H1 (cell line): ENCODE results near the gene TMTC2. TPM values are rescaled to one million over a fixed set of nuclear protein-coding genes. Genes with fewer than 3 reads are reported as not detected.

Experiments used
- BCL11A ChIP-seq, 2 experiments: IDR thresholded peaks; one replicate each; pipeline ENCODE4 v1.6.1; 2011; ENCODE audit warnings: low read depth in 2 of 2, low read length in 2 of 2, mild to moderate bottlenecking in 2 of 2
- EGR1 ChIP-seq: IDR thresholded peaks from 2 replicates; pipeline ENCODE4 v1.6.1; 2011; ENCODE audit warnings: low read depth, low read length, borderline replicate concordance
- POLR2AphosphoS5 ChIP-seq: IDR thresholded peaks from 2 replicates; pipeline ENCODE4 v1.6.1; 2011; ENCODE audit warnings: low read depth, low read length
- RAD21 ChIP-seq, 2 experiments: IDR thresholded peaks in 1 of 2; conservative IDR thresholded peaks in 1 of 2; 2 replicates each; pipeline ENCODE4 v1.6.1; 2011; ENCODE audit warnings: low read depth in 2 of 2, low read length in 2 of 2, improper control_type of control experiment in 1 of 2, inconsistent platforms in 1 of 2, mild to moderate bottlenecking in 1 of 2, moderate library complexity in 1 of 2
- TAF1 ChIP-seq: IDR thresholded peaks from 2 replicates; pipeline ENCODE4 v1.6.1; 2011; ENCODE audit warnings: mild to moderate bottlenecking, low read depth, low read length
- polyA plus RNA-seq, 7 experiments: library from polyadenylated mRNA; depleted of rRNA in 3 of 7; stranded (reverse) in 5 of 7; unstranded in 2 of 7; fragments of >200 nt in 5 of 7; fragments of 200-250 nt in 2 of 7; gene quantifications; 1 replicate in 5 of 7; 2 replicates in 1 of 7; 4 replicates in 1 of 7; pipeline versions ENCODE4 v1.2.1 to v1.2.3, GENCODE V29; 2011 to 2013; ENCODE audit warnings: missing spikeins in 2 of 7, mixed read lengths in 2 of 7
- total RNA-seq: library from RNA; stranded (reverse); fragmentation: NEBNext Ultra II Directional; extraction: Animal tissue kit (Norgen Biotek cat#: 25700); gene quantifications from 2 replicates; pipeline ENCODE4 v1.2.1, GENCODE V29; 2021
- TF ChIP-seq, protein P1 (sequence below): fragments of 300-600 bp; sonication (generic); IDR thresholded peaks from 2 replicates; pipeline ENCODE4 v1.7.1; 2012; ENCODE audit warnings: low read length, moderate library complexity, mild to moderate bottlenecking, inconsistent platforms; ENCODE audit not compliant: insufficient replicate concordance

Gene TMTC2
- total and polyA plus RNA-seq, 2 of the 8 experiments (the other 6 are each of a cell fraction or from before 2014, with no cell fraction given), result 2.3 to 3.9 TPM

GRCh38 chr12:82756303-82756702 lies 69.6 kb downstream of the TMTC2 start (continued):
- TF ChIP-seq, protein P1, sequence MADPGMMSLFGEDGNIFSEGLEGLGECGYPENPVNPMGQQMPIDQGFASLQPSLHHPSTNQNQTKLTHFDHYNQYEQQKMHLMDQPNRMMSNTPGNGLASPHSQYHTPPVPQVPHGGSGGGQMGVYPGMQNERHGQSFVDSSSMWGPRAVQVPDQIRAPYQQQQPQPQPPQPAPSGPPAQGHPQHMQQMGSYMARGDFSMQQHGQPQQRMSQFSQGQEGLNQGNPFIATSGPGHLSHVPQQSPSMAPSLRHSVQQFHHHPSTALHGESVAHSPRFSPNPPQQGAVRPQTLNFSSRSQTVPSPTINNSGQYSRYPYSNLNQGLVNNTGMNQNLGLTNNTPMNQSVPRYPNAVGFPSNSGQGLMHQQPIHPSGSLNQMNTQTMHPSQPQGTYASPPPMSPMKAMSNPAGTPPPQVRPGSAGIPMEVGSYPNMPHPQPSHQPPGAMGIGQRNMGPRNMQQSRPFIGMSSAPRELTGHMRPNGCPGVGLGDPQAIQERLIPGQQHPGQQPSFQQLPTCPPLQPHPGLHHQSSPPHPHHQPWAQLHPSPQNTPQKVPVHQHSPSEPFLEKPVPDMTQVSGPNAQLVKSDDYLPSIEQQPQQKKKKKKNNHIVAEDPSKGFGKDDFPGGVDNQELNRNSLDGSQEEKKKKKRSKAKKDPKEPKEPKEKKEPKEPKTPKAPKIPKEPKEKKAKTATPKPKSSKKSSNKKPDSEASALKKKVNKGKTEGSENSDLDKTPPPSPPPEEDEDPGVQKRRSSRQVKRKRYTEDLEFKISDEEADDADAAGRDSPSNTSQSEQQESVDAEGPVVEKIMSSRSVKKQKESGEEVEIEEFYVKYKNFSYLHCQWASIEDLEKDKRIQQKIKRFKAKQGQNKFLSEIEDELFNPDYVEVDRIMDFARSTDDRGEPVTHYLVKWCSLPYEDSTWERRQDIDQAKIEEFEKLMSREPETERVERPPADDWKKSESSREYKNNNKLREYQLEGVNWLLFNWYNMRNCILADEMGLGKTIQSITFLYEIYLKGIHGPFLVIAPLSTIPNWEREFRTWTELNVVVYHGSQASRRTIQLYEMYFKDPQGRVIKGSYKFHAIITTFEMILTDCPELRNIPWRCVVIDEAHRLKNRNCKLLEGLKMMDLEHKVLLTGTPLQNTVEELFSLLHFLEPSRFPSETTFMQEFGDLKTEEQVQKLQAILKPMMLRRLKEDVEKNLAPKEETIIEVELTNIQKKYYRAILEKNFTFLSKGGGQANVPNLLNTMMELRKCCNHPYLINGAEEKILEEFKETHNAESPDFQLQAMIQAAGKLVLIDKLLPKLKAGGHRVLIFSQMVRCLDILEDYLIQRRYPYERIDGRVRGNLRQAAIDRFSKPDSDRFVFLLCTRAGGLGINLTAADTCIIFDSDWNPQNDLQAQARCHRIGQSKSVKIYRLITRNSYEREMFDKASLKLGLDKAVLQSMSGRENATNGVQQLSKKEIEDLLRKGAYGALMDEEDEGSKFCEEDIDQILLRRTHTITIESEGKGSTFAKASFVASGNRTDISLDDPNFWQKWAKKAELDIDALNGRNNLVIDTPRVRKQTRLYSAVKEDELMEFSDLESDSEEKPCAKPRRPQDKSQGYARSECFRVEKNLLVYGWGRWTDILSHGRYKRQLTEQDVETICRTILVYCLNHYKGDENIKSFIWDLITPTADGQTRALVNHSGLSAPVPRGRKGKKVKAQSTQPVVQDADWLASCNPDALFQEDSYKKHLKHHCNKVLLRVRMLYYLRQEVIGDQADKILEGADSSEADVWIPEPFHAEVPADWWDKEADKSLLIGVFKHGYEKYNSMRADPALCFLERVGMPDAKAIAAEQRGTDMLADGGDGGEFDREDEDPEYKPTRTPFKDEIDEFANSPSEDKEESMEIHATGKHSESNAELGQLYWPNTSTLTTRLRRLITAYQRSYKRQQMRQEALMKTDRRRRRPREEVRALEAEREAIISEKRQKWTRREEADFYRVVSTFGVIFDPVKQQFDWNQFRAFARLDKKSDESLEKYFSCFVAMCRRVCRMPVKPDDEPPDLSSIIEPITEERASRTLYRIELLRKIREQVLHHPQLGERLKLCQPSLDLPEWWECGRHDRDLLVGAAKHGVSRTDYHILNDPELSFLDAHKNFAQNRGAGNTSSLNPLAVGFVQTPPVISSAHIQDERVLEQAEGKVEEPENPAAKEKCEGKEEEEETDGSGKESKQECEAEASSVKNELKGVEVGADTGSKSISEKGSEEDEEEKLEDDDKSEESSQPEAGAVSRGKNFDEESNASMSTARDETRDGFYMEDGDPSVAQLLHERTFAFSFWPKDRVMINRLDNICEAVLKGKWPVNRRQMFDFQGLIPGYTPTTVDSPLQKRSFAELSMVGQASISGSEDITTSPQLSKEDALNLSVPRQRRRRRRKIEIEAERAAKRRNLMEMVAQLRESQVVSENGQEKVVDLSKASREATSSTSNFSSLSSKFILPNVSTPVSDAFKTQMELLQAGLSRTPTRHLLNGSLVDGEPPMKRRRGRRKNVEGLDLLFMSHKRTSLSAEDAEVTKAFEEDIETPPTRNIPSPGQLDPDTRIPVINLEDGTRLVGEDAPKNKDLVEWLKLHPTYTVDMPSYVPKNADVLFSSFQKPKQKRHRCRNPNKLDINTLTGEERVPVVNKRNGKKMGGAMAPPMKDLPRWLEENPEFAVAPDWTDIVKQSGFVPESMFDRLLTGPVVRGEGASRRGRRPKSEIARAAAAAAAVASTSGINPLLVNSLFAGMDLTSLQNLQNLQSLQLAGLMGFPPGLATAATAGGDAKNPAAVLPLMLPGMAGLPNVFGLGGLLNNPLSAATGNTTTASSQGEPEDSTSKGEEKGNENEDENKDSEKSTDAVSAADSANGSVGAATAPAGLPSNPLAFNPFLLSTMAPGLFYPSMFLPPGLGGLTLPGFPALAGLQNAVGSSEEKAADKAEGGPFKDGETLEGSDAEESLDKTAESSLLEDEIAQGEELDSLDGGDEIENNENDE, result peak; percentile 30
- TF ChIP-seq BCL11A (IDR thresholded peaks at IDR 0.05; ENCODE audit: low read depth in 2 of 2, low read length in 2 of 2) (no peak), TAF1 (no peak), EGR1 (no peak), RAD21 (IDR thresholded peaks at IDR 0.05 in 1 of 2, conservative IDR thresholded peaks at IDR 0.05 in 1 of 2; ENCODE audit: low read depth in 2 of 2, low read length in 2 of 2) (peak; percentile 38 to 42; a peak in 3 of 4 replicates), POLR2AphosphoS5 (peak; percentile 83)
